Mammary microvascular endothelial cell (primary cell): ENCODE measurements around the gene PJVK. TPM values are rescaled to one million over a fixed set of nuclear protein-coding genes. Genes with fewer than 3 reads are reported as not detected.

Experiments
- total RNA-seq: library from RNA; depleted of rRNA; stranded (reverse); fragments of >200 nt; gene quantifications from 2 replicates; pipeline ENCODE4 v1.2.3, GENCODE V29; 2015

Gene PJVK
- total RNA-seq, result not detected in 2 replicates

GRCh38 chr2:178450774-178451525 lies at the start of gene PJVK, which contains the start of gene PRKRA:
TSS of gene PJVK (plus strand) at chr2:178451378. CDS start at chr2:178453410, 2,032 bp downstream.
TSS of gene PRKRA (minus strand) at chr2:178451175. CDS start at chr2:178451030, 145 bp downstream.

GRCh38 chr2:178478439-178479274 lies 27.5 kb downstream of the PJVK start, which contains the start of gene FKBP7:
TSS of gene FKBP7 (minus strand) at chr2:178478600. CDS start at chr2:178478499, 101 bp downstream.

GRCh38 chr2:178480227-178481181 lies 29.3 kb downstream of the PJVK start, which contains the start of gene PLEKHA3:
TSS of gene PLEKHA3 (plus strand) at chr2:178480457. CDS start at chr2:178480870, 413 bp downstream.

Other genes with a start within 250 kb of the PJVK start
- gene PRKRA, start 203 bp upstream of the PJVK start, total RNA-seq, result 30.2 and 46.2 TPM in 2 replicates
- gene FKBP7, start 27.2 kb downstream of the PJVK start, total RNA-seq, result 10.3 and 11.4 TPM in 2 replicates
- 5.0 and 5.7 TPM in 2 replicates for gene PLEKHA3, start 29.1 kb downstream of the PJVK start, total RNA-seq